ENCODE results near the gene IFITM10.

Gene IFITM10

DNA sequence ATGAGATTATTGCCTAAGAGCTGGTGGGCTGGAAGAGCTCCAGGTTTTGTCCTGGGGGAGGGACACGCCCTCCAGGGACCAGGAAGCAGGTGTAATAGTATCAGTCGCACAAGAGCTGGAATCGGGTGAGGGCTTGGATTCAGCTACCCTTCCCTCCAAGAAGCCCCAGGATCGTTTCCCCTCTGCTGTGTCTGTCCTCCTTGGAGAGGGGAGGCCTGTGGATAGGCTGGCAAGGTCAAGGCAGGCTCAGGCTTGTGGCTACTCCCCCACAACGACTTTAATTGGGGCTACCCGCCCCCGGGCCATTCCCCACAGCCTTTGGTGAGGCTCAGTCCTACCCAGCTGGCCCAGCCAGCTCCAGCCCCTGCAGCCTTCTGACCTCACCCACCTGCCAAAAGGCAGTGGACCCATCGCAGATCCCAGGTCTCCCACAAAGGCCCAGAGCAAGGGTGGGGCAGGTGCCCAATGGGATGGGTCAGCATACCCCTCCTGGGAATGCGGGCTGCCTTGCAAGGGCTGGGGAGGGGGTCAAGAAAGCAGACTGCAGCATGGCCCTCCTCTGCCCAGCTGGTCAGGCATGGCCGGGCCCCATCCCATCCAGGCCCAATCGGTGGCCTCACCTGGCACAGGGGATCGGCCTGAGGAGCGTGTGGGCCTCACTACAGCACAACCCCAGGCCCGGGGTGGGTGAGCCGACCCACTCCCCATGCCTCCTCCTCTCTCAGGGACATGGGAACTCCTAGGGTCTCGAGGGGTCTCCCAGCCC lies 12.3 kb upstream of the IFITM10 start:
- peak; percentile 26 to 43 for DNase-seq

DNA sequence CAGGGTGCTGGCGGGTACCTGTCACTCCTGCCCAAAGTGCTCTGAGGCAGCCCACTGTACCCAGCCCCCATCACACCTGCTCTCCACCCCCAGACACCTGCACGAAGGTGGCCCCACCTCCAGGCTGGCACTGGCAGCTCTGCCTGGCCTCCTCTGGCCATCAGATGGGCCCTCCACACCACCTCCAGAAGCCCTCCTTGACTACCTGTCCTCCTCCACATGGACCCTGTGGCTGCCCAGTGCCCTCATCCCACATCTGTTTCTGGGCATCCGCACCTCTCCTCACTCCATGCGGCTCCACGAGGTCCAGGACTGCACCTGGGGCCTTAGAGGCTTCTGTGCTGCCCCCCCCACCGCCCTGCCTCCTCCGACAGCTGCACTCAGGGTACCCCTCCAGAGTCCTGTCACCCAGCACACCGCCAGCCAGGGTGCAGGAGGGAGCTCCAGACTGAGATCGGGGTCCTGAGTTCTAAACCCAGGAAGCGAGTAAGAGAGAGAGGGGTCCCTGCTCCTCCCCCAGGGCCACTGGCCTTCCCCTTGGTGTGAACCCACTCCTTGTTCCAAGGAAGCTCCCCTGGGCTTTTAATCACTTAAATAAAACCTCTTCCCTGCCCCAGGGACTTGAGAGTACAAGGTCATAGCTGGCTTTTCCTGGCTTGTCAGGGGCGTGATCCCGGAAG lies 11.6 kb upstream of the IFITM10 start:
- no peak for DNase-seq

DNA sequence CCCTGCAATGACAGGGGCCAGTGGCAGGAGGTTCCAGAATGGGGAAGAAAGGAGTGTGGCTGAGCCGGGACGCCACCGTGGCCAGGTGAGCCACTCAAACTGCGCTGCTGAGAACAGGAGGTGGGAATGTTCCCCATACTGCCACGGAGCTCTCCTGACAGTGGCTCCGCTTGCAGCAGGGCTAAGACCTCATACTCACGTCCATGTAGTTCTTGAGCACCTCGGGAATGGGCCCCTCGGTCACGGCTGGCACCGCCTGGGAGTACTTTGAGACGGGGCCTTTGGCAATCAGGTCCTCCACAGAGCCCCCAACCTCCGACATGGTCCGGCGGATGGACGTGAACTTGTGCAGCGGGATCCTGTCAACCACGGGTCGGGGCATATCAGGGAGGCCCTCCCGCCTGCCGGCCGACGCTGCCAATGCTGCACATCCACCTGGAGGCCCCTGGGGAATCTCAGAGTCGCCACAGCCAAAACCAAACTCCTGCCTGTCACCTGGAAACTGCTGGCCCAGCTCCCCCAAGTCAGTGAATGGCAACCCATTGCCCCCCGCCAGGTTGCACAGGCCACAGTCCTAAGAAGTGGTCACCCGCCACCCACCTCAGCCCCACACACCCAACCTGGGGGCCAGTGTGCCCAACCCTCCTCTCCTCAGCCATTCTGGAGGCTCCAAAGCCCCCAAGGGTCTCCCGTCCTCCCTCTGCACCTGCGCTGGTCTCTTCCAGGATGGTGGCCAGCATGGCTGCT lies 10.9 kb upstream of the IFITM10 start:
- no peak for DNase-seq

DNA sequence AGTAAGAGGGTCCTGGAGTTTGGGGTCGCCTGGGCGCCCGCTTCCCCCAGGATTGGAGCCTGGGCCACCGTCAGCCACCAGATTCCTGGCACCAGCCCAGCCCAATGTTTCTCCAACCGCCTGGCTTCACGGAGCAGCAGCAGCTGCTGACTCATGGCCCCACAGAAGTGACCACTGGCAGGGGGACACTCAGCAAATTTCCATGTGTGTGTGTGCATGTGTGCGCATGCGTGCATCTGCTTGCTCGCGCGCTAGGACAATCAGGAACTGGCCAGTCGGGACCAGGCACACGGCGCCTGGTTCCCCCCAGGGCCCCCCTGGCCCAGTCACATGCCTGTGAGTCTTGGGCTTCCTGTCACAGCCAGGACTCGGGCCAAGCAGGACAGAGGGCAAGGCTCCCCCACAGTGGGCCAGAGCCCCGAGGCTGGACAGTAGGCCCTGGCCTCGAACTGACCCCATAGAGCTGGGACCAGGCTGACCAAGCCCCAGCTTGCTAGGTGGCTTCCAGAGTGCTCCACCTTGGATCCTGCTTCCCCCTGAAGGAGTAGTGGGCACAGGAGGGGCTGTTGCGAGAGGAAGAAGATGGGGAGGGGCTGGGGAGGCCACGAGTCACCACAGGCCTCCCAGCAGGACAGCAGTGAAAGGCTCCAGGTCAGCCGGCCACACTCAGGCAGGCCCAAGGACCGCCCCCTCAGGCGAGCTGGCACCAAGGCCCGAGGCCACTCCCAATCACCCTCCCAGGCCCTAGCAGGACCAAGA lies 10.1 kb upstream of the IFITM10 start:
- peak; percentile 54 to 58 for DNase-seq

DNA sequence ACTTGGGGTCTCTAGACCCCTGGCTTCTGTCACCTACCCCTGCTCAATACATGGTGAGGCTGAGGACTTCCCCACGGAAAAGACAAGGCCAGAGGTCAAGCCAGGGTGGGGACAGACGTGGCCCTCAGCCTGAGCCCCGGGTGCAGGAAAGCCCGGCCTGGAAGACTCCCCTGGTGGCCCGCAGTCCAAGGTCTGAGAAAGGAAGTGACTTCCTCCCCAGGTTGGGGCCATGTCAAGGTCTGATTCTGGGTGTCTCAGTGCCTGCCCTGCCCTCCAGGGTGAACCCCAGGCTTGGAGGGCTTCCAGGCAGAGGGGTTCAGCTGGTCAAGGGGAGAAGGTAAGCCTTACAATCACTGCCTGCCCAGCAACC lies 9.4 kb upstream of the IFITM10 start:
- DNase-seq: no peak

DNA sequence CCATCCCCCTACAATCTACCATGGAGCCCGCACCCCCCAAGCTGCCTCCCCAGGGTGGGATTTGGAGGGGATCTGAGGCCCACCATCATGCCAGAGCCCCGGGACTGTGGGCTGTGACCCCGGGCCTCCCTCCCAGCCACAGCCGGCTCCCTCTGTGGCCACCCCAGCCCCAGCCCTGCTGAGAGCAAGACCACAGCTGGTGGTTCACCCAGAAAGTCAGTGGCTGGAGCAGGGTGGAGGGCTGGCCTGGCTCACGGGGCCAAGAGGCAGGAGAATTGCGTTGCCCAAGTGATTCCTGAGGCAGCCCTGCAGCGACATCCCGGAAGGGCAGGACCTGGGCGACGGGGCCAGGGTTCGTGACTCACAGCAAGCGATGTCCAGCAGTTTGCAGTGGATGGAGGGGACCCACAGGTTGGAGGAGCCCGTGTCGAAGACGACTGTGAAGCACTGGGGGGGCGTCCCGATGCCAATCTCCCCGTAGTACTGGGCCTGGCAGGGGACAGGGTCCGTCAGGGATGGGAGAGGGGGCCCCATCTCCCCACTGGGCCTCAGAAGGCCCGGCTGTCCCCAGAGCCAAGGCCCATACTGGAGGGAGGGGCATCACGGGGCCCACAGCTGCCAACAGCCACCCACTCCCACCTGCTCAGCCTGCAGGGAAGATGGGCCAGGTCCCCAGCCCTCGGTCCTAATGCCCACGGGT lies 8.9 kb upstream of the IFITM10 start:
- DNase-seq: no peak

DNA sequence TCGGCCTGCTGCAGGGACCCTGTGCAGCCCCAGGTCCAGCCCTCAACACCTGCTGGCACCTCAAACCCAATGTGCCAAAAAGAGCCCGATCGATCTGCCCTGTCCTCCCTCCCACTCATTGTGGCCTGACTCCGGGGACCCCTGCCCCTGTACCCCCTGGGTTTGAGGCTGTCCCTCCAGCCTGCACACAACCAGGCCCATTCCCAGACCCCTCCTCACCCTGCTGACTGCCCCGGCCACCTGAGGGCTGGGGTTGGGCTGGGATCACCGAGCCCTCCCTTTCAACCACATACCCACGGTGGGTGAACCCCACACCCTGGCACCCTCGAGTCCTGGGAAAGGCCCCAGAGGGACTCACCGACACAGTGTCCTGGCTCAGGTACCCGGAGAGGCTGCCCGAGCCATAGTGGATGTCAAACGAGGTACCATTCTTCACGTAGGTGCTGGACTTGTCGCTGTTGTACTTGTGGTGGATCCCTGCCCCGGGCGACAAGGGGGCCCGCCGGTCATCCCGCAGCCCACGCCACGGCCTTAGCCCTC lies 8.3 kb upstream of the IFITM10 start:
- DNase-seq: no peak

DNA sequence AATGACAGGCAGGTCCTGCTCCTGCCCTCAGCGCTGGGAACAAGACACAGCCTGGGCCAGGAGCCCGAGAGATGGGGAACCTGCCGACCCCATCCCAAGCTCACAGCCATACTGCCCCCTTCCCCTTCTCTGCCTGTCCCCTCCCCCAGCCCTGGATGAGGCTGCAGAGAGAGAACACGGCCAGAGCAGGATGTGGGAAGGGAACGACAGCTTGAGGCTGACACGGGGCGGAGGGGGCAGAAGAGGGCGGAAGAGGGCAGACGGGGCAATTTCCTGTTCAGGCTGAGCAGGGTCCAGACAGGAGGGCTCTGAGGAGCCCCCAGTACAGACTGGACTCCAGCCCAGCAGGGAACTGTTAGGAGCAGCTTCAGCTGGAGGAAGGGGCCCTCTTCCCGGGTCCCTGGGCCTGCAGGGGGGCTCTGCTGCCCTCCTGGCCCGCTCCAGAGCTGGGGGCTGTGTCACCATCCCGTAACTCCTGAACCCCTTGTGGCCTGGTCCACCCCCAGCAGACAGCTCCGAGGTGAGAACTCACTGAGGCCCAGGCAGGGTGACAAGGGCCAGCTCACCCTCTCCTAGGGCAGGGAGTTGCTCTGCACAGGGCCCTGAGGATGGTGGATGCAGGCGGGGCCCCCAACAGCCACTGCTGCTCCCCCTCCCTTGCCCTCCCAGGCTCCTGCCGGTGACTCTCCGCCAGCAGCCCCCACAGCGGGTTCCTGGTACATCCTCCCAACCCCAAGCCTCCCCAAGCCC lies 7.6 kb upstream of the IFITM10 start:
- DNase-seq: peak; percentile 58 to 59

DNA sequence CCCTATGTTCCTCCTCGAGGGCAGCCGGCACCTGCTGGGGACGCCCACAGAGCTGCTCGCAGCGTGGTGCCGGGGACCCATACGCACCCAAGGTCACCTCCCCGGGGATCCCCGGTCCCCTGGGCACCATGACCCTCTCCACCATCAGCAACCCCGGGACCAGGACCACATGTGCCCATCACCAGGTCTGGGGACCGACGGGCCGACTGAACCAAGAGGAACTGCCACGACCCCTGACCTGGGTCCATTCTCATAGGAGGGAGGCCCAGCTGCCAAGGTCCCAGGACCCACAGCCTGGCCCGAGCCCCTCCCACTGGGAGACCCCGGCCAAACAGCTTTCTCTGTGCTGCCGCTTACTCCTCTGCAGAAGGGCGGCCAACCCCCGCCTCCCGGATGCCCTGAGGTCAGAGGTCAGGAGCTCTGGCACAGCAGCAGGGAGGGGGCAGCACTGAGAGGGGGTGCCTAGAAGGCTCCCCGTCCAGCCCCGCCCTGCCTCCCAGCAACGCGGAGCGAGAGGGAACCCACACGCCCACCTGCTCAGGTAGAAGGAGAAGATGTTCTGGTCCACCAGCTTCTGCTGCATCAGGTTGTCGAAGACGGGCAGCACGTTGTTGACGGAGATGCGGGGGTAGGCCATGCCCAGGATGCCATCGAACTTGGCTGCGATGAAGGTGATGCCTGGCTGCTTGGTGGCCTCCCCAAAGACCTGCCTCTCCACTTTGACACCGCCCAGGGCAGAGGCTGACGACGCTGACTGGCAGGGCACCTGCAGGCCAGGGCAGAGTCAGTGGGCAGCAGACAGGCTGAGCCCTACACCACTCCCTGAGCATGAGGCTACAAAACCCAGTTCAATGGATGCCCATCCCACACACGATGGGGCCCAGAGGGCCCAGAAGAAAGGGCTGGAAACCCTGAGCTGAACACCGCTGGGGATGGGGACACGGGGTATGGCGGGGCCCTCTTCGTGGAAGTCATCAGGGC lies 6.7 kb upstream of the IFITM10 start:
- DNase-seq: no peak

DNA sequence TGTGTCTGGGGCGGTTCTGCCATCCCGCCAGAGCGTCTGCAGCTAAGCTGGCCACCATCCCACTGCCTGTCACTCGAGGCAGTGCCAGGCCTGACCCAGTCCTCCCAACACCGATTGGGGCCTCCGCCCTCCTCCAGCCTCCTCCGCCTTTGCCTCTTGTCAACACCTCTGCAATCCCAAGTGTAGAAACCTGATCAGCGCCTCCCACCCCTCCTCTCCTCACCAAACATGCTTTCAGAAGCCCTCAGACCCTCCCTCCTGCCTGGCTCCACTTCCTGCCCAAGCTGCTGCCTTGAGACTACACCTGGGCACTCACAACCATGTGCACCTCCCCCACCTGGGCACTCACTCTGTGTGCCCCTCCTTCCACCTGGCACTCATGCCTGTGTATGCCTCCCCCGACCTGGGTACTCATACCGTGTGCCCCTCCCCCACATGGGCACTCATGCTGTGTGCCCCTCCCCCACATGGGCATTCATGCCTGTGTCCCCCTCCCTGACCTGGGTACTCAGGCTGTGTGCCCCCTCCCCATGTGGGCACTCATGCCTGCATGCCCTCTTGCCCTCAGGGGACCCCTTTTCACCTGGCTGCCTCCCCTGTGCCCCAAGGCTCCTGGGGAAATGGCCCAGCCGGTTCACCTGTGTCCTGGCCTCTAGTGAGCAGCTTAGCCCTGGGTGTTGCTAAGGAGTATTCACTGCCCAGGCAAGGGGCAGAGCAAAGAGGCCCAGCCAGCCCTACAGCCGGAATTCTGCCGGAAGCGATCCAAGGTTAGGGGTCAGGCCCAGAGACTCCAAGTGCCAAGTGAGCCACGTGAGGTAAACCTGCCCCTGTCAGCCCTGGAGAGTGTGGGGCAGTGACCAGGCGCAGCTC lies 5.5 kb upstream of the IFITM10 start:
- no peak for DNase-seq

DNA sequence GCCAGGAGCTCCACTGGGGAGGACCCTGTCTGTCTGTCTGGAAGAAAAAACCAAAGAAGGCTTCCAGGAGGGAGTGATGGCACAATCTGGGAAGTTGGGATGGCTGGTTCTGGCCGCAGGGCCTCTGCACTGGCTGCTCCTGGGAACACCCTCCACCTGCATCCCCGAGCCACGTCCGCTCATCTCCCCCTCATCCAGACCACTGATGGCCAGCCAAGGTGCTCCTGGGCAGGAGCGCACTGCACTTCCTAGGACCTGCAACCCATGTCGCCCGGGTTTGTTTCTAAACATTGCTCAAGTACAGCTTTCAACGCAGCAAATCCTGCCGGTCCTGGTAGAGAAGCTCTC lies 4.9 kb upstream of the IFITM10 start:
- no peak for DNase-seq

DNA sequence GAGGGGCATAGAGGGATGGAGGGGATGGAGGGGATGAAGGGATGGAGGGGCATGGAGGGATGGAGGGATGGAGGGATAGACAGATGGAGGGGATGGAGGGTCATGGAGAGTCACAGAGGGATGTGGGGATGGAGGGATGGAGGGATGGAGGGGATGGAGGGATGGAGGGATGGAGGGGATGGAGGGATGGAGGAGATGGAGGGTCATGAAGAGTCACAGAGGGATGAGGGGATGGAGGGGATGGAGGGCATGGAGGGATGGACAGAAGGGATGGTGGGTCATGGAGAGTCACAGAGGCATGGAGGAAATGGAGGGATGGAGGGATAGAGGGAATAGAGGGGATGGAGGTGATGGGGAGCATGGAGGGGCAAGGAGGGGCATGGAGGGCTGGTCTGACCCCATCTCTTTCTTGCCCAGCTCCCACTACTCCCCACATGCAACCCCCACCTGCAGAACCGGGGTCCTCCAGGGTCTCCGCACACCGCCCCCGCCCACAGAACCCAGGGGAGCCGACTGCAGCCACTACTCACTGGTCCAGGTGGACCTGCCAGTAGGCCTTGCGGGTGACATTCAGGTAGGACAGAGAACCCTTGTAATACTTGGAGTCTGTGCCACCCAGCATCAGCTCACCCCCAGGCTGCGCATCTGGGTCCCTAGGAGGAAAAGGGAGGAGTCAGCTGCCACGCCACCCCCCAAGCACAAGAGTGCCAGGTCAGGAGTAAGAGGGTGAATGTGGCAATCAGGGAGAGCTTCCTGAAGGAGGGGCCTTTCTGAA lies 4.2 kb upstream of the IFITM10 start:
- DNase-seq: no peak

DNA sequence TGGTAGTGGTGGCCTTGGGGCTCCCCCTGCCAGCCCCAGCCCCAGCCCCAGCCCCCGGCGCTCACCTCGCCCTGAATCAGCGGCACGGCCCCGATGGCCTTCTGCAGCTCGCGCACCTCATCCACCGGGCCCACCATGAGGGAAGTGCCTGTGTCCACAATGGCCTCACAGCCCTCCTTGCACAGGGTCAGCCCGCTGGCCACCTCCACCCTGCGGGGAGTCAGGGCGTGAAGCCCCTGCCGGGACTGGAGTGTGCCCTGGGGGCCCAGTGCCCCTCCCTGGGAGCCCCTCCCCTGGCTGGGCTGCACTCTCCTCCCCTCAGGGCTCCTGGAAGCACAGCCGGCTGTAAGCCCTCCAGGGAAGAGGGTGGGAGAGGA lies 3.5 kb upstream of the IFITM10 start:
- DNase-seq: no peak

DNA sequence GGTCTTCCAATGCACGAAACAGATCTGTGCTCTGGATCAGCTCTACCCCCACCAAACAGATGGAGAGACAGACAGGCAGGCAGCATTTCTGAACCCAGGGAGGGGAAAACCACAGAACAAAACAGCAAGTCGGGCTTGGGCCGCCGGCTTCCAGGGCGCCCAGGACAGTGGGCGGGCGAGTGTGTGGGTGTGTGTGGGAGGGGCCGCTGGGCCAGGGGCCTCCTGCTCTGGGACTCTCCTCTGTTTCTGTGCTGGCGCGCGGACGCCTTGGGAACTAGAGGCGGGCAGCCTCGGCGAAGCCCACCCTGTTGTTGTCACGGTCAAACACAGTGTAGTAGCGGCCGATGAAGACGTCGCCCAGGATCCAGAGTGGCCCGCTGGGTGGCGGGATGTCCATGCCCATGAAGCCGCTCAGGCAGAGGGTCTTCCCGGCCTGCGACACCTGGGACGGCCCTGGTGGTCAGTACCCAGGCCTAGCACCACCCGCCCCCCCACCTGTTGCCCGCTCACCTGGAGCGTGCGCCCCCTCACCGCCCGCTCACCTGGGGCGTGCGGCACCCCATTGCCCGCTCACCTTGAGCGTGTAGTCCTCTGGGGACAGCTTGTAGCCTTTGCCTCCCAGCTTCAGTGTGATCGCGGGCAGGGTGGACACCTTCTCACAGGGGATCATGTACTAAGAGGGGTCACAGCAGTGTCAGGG lies 3.0 kb upstream of the IFITM10 start:
- DNase-seq: no peak

DNA sequence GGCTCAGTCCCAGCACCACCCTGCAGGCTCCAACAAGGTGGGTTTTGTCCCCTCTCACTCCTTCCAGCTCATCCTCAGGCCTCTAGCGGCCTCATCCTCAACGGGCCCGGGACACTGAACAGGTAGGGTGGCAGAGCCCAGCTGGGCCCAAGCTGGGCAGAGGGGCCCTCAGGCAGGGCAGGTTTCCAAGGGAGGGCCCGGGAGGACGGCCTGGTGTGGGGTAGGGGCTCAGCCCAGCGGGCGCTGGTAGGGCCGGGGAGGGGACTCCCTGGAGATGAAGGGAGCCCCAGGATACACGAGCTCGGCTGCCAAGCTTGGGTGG lies 2.5 kb upstream of the IFITM10 start:
- DNase-seq: no peak

DNA sequence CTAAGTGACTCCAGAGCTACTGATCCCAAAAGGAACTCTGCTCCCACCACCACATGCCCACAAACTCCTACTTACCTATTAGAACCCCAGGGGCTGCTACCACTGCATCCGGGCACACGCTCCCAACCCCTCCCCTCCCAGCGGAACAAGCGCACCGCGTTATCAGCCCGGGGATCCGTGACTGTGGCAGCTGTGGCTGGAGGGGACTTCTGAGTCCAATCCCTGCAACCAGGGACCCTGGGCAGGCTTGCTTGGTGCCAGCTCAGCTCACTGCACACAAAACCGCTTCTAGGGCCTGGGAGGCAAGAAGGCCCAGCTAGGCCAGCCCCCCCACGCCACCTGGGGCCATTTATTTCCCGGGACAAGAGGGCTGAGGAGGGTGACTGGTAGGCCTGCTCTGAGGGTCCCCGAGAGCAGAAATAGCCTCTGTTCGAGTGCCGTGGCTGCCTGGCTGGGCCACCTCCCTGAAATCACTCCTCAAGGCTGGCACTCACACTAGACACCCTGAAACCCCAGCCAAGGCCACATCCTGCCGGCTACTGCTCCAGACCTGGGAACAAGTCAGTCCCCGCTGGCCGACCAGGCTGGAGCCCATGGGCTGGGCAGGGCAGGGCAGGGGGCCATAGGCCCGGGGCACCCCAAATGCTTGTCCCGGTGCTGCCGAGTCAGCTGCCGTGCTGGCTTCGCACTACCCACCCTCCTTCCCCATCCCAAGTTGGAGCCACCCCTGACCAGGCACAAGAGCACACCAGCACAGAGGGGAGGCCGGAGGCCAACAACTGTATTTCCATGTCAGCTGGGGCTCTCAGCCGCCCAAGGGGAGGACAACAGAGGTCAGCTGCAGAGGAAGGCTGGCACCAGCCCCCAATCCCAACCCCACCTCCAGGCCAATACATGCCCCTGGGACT lies 1.9 kb upstream of the IFITM10 start:
- DNase-seq: no peak

DNA sequence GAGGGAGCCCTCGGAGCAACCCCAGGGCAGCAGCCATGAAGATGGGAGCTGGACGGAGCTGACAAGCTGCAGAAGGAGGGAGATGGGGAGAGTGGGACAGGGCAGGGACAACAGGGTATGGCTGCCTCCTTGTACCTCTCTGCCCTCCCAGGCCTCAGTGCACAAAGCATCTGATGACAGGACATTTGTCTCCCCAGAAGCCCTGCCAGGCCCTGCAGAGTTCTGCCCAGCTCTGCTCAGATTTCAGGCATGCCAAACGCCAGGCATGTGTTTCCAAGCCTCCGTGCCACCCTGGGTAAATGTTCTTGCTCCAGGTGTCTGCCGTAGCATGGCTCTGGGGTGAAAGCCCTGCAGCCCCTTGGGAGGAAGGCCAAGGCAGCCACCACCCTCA lies 1.1 kb upstream of the IFITM10 start:
- DNase-seq: no peak
